ENCODE measurements around the gene WHRN.
A peak's percentile ranks its signal among the peaks of the same experiment; 100 is the strongest.

WHRN gene

GRCh38 chr9:114446036-114446435, 59.2 kb downstream of the WHRN start:
- no peak for DNase-seq

GRCh38 chr9:114445616-114446015, 59.7 kb downstream of the WHRN start:
- DNase-seq = no peak

- no peak for DNase-seq
These were observed 63.3 kb downstream of the WHRN start for GRCh38 chr9:114442022-114442421.

- DNase-seq = no peak
These were observed 67.8 kb downstream of the WHRN start for GRCh38 chr9:114437401-114437893.

GRCh38 chr9:114434878-114435311, 70.4 kb downstream of the WHRN start:
- DNase-seq = peak; percentile 2

- DNase-seq = no peak
These were observed 71.5 kb downstream of the WHRN start for GRCh38 chr9:114433720-114434255.

- no peak for DNase-seq
These were observed 72.2 kb downstream of the WHRN start for GRCh38 chr9:114433086-114433485.

GRCh38 chr9:114432323-114433067, 72.8 kb downstream of the WHRN start:
- DNase-seq = no peak

- DNase-seq = no peak
These were observed 73.5 kb downstream of the WHRN start for GRCh38 chr9:114431770-114432169.

- DNase-seq = no peak
These were observed 74.3 kb downstream of the WHRN start for GRCh38 chr9:114431003-114431402.

GRCh38 chr9:114430457-114430856, 74.8 kb downstream of the WHRN start:
- DNase-seq = no peak

- no peak for DNase-seq
These were observed 75.8 kb downstream of the WHRN start for GRCh38 chr9:114429488-114429887.

- DNase-seq = no peak
These were observed 76.8 kb downstream of the WHRN start for GRCh38 chr9:114428466-114428865.

- DNase-seq = no peak
These were observed 77.6 kb downstream of the WHRN start for GRCh38 chr9:114427644-114428043.

GRCh38 chr9:114426046-114426948, 79.0 kb downstream of the WHRN start:
- no peak for DNase-seq

- DNase-seq = no peak
These were observed 80.1 kb downstream of the WHRN start for GRCh38 chr9:114425126-114425525.

GRCh38 chr9:114424126-114424525, 81.1 kb downstream of the WHRN start:
- DNase-seq = no peak

- no peak for DNase-seq
These were observed 82.1 kb downstream of the WHRN start for GRCh38 chr9:114423181-114423580.

- no peak for DNase-seq
These were observed 84.1 kb downstream of the WHRN start for GRCh38 chr9:114421147-114421546.

GRCh38 chr9:114419796-114420195, 85.5 kb downstream of the WHRN start:
- no peak for DNase-seq

GRCh38 chr9:114418053-114418452, 87.2 kb downstream of the WHRN start:
- no peak for DNase-seq

GRCh38 chr9:114417511-114417910, 87.8 kb downstream of the WHRN start:
- no peak for DNase-seq

- DNase-seq = no peak
These were observed 88.4 kb downstream of the WHRN start for GRCh38 chr9:114416906-114417305.

GRCh38 chr9:114416290-114416689, 89.0 kb downstream of the WHRN start:
- DNase-seq = no peak
